ENCODE data around the gene PARD3B. TPM values are rescaled to one million over a fixed set of nuclear protein-coding genes. Genes with fewer than 3 reads are reported as not detected.
A peak's percentile ranks its signal among the peaks of the same experiment; 100 is the strongest.

The PARD3B gene
- total RNA-seq, 1 donor from 2014 or later: 9.3 TPM

DNA sequence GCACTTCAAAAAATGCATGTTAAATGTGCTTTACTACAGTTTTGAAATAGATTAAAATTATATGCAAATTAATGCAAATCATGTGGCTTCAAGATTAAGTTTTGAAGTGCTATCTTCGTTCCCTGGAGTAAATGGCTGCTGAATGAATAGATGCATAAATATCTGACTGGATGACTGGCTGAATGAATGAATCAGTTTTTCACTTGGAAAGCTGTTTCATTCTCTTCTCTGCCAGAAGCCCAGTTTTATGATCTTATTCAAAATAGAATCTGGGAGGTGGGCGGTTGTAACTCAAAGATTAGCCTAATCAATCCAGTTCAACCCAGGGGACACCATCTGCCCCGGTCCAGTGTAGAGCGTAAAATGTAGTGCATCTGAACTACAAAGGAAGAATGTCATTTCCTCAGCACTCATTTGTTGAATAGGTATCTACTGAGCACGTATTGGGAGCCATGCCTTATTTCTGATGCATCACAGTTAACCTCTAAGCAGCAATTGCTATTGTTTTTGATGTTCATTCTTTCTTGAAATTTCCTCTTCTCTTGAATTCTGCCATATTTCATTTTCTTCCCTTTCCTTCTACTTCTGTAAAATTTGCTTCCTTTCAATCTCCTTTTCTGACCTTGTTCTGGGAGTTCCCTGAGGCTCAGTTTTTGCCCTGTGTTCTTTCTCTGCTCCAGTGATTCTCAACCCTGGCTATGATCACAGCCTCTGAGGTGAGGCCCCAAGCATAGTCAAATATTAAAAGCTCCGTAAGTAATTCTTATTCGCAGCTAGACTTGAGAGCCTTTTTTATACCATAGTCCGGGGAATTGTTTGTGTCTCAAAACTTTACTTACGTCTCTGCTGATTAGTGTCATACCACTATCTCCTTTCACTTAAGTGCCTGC is 282.7 kb downstream of the PARD3B start:
- DNase-seq (ENCODE audit: low spot score) (no peak), ATAC-seq (no peak)

DNA sequence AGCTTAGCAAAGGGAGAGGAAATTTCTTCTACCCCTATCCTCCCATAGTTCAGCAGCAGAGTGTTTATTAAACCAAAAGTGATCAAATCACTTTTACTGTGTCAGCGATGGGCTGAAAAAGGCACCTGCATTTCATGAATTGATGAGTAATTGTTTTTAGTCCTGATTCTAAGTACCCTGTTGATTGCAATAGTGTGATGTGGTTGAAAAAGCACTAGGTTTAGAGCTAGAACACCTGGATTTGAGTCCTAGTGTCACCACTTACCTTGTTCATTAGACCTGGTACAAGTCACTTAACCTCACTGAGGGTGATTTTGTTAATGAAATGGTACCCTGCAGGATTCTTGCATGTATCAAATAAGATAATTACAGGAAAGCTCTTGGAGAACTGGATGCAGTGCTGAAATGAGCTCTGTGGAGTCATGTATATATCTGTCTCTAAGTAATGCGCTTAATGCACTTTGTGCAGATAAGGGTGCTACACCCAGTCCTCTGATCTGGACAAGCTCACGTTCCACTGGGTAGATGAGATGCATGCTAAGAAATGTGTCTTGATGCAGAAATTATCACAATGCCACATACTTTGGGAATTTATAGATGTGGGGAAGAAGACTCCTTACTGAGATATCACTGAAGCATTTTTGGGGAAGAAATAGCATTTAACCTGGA is 289.6 kb downstream of the PARD3B start:
- DNase-seq (ENCODE audit: low spot score) (no peak), ATAC-seq (no peak)

DNA sequence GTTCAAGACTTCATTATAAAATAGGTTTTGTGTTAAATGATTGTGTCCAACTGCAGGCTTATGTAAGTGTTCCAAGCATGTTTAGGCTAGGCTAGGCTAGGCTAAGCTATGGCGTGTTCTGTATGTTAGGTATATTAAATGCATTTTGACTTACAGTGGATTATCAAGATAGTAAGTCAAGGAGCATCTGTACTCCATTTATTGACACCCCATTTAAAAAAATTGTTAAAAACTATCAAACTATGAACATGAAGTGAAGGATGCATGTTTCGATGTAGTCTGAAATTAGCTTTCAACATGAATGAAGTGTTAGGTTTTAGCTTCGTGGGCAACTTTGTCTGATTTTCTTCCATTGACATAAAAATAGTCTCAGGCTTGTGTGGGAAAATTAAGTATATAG is 290.5 kb downstream of the PARD3B start:
- ATAC-seq: no peak

DNA sequence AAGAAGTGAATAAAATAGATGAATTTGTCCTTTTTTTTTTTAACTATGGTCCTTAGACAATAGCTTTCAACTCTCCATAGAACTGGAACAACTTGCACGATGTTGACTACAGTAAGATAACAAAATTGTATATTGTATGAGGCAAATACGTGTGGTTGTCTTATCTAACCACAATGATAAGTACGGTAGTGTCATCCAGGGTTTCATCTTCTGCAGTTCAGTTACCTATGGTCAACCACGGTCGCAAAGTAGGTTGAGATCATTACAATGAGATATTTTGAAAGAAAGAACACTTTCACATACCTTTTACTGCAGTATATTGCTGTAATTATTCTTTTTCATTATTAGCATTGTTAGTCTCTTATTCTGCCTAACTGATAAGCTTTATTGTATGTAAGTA is 295.2 kb downstream of the PARD3B start:
- DNase-seq (ENCODE audit: low spot score) (no peak), ATAC-seq (no peak)

More for the DNA sequence above, 290.5 kb downstream of the PARD3B start:
- no peak for DNase-seq (ENCODE audit: low spot score)

DNA sequence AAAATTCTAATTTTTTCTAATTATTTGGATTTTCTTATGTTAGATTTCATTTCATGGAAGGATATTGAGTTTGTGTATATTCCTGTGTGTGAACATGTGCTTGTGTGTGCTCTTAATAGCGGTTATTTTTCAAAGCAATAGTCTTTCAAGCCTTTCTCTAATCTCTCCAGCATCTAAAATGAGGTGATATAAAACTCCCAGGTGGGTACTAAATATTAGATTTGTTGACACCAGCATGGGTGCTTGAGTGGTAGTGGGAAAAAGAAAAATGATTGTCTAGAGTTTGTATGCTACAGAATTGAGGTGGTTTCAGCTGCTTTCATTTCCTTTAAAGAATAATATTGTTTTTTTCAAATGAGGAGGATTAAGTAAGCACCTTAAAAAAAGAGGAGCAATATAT is 296.8 kb downstream of the PARD3B start:
- no peak for ATAC-seq
- DNase-seq (ENCODE audit: low spot score): no peak

DNA sequence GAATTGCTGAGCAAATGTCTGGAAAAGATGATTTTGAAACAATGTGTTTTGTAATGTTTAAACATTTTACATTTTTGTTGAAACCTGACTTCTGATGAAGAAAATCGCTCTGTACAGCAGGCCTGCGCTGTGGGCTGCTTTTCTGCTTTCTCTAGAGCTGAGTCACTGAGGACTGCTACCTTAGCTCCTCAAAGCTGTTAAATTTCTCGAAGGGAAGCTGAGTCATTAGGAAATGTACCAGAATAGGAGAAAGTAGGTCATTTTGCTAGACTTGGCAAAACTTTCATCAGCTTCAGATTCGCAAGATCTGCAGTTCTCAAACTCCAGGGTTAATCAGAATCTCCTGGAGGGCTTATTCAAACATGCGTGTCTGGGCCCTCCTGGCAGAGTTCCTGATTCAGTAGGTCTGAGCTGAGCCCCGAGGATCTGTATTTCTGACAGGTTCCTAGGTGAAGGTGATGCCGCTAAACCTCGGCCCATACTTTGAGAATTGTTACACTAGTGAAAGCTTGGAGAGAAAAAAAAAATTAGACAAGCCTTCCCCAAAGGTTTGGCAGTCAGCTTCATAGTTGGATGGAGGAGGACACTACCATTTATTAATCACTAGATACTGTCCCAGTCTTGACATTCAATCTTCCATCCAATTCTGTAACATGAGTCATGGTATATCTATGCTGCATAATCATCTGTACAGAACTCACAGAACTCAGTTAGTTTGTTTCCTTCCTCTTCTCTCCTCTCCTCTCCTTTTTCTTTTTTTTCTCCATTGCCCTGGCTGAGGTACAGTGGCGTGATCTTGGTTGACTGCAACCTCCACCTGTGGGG is 297.6 kb downstream of the PARD3B start:
- ATAC-seq (peak; percentile 47), DNase-seq (ENCODE audit: low spot score) (no peak)

DNA sequence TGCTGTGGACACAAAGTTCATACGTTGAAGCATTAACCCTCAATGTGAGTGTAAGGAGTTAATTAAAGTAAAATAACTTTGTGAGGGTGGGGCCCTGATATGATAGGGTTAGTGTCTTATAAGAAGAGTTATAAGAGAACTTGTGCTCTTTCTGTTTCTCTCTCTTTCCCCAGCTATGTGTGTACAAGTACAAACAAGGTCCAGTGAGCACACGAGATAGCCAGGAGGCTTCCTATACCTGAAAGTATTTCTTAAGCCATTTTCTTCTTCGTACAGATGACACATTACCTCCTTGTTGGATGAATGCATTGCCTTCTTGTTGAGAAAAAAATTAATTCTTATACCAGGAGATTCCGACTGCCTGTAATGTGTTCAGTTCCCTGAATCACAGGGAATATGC is 301.2 kb downstream of the PARD3B start:
- no peak for ATAC-seq

DNA sequence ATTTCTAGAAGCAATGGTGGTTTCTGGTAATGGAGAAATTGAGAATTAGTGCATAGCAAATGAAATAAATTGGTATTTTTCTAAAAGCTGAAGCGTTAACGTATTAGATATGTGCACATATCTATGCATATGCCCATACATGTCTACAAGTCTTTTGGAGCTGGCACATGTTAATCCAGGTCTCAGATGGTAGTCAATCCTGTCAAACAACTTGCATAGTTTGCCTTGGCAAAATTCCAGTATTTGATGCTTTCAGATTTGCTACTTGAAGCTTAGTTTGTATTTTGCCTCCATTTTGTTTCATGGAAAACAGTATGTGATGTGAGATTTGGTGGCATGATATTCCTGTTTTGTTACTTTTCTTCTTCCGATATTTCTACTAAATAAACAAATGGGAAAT is 304.6 kb downstream of the PARD3B start:
- ATAC-seq (no peak), DNase-seq (ENCODE audit: low spot score) (no peak)

More for the DNA sequence above, 301.2 kb downstream of the PARD3B start:
- no peak for DNase-seq (ENCODE audit: low spot score)

DNA sequence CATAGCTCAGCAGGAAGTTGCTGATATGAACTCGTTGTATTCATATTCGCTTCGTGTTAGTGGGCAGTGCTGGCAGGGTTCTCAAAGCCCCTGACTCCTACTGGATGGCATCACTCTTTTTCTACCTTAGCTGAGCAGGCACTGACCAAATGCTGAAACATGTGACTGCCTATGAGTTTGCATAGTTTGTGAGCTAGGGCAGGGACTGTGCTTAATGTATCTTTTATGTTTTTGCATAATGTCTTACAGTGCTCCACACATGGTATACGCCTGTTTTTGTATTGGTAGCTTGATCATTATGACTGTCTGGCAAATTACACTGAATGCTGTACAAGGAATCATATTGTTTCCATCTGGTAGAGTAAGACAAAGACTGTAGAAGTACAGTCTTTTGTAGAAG is 305.3 kb downstream of the PARD3B start:
- no peak for DNase-seq (ENCODE audit: low spot score)
- no peak for ATAC-seq

DNA sequence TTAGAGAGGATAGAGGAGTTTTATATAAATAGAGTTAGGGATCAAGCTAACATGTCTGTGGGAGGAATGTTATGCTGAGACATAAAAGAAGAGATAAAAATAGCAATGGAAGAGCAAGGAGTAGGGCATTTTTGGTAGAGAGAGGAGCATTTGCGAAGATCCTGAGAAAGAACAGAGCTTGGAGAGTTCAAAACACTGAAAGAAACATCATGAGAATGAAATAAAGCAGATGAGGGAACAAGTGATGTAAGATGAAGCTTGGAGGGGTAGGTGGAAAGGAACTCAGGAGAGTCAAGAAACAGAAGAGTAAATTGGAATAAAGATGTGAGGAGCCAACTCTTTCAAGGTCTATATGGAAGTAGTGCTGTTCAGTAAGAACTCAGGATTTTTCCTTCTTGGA is 308.6 kb downstream of the PARD3B start:
- ATAC-seq (no peak), DNase-seq (ENCODE audit: low spot score) (no peak)

DNA sequence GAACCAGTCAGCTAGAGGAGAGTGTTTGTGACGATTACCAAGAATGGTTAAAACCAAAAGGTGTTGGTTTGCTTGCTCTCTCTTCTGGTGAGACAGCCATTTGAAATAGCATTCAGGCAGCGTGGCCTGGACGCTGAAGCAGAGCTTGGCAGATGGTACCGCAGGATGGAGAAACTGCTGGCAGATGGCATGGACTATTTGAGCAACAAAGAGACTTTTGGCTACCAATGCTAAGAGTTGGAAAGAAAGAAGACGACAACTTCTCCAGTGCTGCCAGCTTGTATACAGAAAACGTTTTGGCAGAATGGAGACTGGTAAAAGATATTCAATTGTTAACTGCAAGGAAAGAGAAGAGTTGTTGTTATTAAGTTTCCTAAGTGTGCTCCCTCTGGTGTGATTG is 315.0 kb downstream of the PARD3B start:
- DNase-seq (ENCODE audit: low spot score) (peak; percentile 60), ATAC-seq (peak; percentile 95)

DNA sequence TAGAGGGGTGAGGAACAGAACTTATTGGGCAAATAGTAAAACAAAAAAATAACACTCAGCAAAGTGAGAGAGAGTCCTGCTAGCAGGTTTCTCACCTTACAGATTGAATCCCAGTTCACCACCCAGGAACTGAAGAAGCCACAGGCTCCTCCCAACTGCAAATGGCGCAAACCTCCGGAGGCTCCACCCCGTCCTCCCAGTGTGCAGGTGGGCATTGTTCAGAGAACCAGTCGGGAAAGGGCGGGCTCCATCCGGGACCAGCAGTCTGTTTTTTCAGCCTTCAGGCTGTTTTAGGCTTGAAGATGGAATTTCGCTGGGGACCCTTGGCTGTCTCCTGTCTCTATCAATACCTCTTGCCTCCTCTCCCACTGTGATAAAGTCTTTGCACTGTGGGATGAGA is 317.5 kb downstream of the PARD3B start:
- no peak for ATAC-seq
- no peak for DNase-seq (ENCODE audit: low spot score)

DNA sequence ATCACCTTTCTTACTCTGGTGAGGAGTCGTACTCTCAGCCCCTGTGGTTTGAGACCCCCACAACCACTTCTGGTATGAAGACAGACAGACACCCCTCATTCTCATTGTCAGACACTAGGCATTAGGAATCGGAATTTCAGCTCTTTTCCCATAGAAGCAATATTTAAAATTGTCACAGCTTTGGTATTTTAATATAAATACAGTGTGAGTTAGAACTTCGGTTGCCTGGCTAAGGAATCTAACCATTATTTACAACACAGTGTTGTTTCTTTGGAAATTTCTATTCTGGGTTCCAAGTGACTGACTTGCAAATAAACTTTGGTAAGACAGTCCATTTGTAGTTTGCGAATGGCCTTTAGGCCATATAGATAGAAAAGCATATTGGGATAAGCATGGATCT is 318.1 kb downstream of the PARD3B start:
- DNase-seq (ENCODE audit: low spot score): no peak
- no peak for ATAC-seq

DNA sequence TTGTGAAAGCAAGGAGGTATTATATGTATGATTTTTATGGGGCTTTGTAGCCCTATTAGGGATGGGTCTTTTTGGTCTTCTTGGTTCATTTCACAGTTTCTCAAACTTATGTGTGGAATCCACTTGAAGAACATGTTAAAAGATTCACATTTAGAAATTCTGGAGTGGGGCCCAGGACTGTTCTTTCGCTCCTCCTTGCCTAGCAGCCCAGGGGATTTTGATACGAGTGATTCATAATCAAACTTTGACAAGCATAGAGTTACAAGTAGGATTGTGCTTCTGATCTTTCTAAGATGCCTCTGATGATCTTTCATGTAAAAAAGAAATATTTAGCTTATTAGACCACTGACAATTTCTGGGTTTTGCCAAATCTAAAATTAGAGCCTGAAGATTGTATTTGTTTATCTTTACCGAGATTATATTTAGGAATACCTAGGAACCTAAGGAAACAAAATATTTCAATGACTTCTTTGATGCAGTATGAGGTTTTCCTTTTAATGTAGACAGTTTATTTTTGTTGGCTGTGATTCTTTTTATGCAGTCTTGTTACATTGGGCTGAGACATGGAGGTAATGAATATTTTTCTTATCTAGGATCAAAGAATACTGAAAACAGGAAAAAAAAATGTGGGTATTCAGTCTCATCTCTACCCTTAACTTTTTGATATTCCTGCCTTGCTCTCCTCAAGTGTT is 324.0 kb downstream of the PARD3B start:
- no peak for DNase-seq (ENCODE audit: low spot score)
- ATAC-seq: no peak

DNA sequence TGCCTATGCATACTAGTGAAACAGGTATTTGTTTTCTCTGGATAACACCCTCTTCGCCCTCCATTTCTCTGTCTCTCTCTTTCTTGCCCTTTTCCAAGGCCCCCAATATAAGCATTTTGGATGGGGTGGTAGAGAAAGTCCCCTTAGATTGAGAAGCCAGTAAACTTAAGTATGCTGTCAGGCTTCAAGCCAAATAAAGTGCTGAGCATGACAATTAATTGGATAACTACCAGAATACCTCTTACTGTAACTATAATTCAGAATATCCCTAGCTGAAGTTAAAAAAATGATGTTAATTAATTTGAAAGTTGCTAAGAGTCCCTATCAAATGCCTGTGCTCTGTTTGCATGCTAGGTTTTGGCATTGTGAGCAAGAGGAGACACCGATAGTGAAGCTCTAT is 324.8 kb downstream of the PARD3B start:
- DNase-seq (ENCODE audit: low spot score): no peak
- ATAC-seq: no peak

DNA sequence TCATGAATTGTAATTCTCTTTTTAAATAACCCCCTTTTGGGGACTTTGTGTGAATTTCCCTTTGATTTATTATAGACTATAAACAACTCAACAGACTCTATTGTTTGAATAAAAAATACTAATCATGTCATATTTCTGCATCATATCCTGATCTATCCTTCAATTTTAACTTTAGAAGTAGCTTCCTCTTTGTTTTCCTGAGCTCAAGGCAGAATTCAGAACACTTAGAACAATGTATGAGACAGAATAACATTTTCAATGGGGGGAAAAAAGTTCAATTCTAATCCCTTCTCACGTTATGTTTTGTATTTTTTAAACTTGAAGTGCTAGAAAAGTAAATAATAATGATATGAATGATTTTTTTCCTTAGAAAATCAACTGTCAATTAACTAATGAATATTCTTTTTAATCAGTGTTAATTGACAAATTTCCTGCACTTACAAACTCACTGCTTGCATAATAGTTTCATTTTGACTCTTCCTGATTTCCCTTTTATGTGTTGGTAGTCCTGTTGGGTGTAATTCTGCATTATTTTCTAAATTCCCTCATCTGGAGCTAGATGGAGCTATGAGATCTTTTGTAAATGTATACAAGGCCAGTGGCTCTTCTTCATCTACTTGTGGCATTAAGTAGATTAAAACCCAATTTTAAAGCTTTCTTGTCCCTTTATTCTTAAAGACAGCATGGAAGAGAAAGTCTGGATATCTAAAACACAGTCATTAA is 326.1 kb downstream of the PARD3B start:
- peak; percentile 81 for ATAC-seq
- DNase-seq (ENCODE audit: low spot score): no peak

DNA sequence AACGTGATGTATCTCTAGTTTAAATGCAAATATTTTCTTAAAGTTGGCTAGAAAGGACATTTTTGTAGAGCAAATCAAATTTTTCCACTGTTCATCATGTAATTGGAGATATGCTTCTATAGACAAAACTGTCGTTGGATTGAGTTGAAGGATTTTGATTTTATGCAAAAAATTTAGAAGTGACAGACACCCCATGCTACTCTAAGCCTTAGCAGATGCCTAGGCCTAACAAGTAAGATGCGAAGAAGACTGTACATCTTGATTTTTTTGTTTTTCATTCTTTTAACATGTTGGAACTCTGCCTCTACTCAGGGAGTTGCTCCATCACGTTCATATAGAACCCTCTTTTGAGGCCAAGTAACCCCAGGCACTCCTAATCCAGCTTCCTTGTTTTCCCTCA is 331.0 kb downstream of the PARD3B start:
- ATAC-seq: no peak
- DNase-seq (ENCODE audit: low spot score): no peak

DNA sequence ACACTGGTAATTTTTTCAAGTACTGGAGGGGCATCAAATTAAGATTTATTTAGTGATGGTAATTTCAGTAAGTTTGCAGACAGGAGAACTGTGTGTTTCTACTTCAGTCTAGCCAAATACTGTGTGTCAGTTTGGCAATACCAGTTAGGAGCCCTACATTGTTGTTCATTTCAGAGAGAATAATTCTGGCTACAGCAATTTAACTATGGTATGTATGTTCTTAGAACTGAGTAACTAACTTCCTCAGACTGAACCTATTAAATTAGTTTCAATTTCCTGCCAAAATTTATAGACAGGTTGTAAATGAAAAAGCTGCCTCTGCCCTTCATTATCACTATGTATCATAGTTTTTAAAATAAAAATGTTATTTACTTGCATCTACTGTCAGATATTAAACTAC is 332.4 kb downstream of the PARD3B start:
- DNase-seq (ENCODE audit: low spot score) (no peak), ATAC-seq (no peak)

DNA sequence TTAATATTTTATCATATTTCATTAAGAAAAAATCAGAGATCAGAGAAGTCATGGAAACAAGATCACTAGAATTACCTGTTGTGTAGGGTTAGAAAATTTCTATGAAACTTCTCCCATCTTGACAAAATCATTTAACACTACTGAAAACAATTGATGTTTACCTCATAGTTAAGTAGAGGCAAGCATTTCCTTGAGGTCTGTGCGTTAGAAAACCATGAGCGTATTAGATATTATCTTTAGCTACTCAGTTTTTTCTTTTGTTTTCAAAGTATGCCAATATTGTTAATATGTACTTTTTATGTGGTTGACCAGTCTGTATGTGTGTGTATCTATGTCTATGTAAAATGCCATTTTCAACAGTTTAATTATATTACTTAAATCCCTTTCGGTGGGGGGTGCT is 335.7 kb downstream of the PARD3B start:
- DNase-seq (ENCODE audit: low spot score): no peak
- no peak for ATAC-seq

DNA sequence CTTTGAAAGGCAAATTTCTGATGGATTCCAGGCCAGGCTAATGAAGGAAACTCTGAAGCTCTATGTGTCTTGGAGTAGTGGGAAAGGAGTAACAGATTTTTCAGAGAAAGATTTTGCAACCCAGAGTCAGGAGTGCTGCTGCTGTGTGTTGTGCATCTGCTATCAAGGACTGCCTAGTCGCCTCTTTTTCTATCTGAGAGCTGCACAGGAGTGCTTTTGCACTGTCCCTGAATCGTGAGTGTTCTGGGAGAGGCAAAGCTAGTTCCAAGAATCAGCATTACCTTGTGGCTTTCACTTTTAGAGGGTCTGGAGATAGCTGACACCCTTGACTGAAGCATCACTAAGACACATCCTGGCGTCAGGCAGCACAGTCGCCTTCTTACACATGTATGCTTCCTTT is 336.4 kb downstream of the PARD3B start:
- no peak for DNase-seq (ENCODE audit: low spot score)

More for the DNA sequence above, 336.4 kb downstream of the PARD3B start:
- ATAC-seq: no peak

Measured in left lobe of liver (tissue), 2 donors.